HG02870 (cell line): ENCODE results near the gene C3orf33.

ENCODE experiments used
- ATAC-seq: cut with Tn5 transposase; IDR thresholded peaks from one replicate; pipeline ENCODE4 v1.9.1; 2021; ENCODE audit warnings: mild to moderate bottlenecking, moderate library complexity; ENCODE audit not compliant: unreplicated experiment

Gene C3orf33

GRCh38 chr3:155790272-155790925, 15.7 kb downstream of the C3orf33 start:
- no peak for ATAC-seq

GRCh38 chr3:155785662-155786295, 20.3 kb downstream of the C3orf33 start:
- no peak for ATAC-seq

- no peak for ATAC-seq
Observed at GRCh38 chr3:155782390-155782953, 23.6 kb downstream of the C3orf33 start.

- no peak for ATAC-seq
Observed at GRCh38 chr3:155780291-155780690, 25.8 kb downstream of the C3orf33 start.

- no peak for ATAC-seq
Observed at GRCh38 chr3:155778462-155778861, 27.6 kb downstream of the C3orf33 start.

GRCh38 chr3:155772801-155773200, 33.3 kb downstream of the C3orf33 start:
- peak; percentile 83 for ATAC-seq

- ATAC-seq: no peak
Observed at GRCh38 chr3:155771126-155771525, 35.0 kb downstream of the C3orf33 start.

- ATAC-seq: no peak
Observed at GRCh38 chr3:155766206-155766605, 39.9 kb downstream of the C3orf33 start.

- no peak for ATAC-seq
Observed at GRCh38 chr3:155763870-155764463, 42.1 kb downstream of the C3orf33 start.

- ATAC-seq: no peak
Observed at GRCh38 chr3:155760653-155761052, 45.4 kb downstream of the C3orf33 start.

- ATAC-seq: no peak
Observed at GRCh38 chr3:155757577-155757976, 48.5 kb downstream of the C3orf33 start.

GRCh38 chr3:155753038-155753639, 52.9 kb downstream of the C3orf33 start:
- ATAC-seq: no peak

GRCh38 chr3:155748611-155749365, 57.3 kb downstream of the C3orf33 start:
- ATAC-seq: no peak

GRCh38 chr3:155747946-155748290, 58.2 kb downstream of the C3orf33 start:
- no peak for ATAC-seq

GRCh38 chr3:155747286-155747945, 58.7 kb downstream of the C3orf33 start:
- no peak for ATAC-seq

- no peak for ATAC-seq
Observed at GRCh38 chr3:155746703-155747102, 59.4 kb downstream of the C3orf33 start.

- ATAC-seq: no peak
Observed at GRCh38 chr3:155745795-155746550, 60.1 kb downstream of the C3orf33 start.

- ATAC-seq: peak; percentile 62
Observed at GRCh38 chr3:155744626-155745324, 61.3 kb downstream of the C3orf33 start, which contains the start of gene PLCH1. Gene PLCH1, minus strand, starts transcription at chr3:155745071. Its CDS starts 40,847 bp downstream, at chr3:155704224.
